ENCODE results near the gene COPZ2. TPM values are rescaled to one million over a fixed set of nuclear protein-coding genes. Genes with fewer than 3 reads are reported as not detected.
"Not testable (repeated sequence)": the region's sequence is repeated elsewhere in the genome, so short reads cannot be mapped to it uniquely, and the experiment has no call there.

Gene COPZ2
- polyA plus RNA-seq, 2 donors: 8.4 to 12.9 TPM

DNA sequence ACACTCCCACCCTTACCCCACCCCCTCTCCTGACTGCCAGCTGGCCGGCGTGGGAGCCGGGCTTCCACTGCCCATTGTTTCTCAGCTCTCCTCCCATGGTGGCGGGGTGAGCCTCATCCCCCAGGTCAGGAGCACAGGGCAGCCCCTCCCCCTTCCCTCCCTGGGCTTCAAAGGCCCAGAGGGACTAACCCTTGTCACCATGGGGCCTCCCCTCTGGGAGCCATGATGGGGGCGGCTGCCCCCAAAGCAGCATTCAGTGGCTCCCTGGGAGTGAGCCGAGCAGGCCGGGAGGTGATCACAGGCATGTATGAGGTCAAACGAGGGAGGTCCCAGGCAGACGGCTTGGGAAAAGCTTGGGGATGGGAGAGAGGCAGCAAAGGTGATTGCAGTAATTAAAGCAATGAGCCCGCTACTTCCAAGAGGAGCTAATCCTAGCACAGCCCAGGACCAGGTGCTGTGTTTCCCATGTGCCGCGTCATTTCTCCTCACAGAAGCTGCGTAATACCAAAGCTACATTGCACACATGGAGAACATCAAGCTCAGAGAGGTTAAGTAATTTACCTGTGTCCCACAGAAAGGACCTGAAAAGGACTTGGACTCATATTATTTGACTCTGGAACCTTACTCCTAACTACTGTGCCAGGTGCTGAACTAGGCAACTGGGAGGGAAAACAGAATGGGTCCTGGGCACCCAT lies 42.2 kb downstream of the COPZ2 start:
- Histone ChIP-seq H3K36me3 (ENCODE audit: control insufficient read depth in 2 of 2, insufficient read depth in 2 of 2, low read length in 1 of 2) (no peaks in the 10 kb centered on the region), H3K27ac (ENCODE audit: low read depth in 2 of 2, low read length in 1 of 2) (no peak overlapping the region), H3K4me1 (ENCODE audit: control insufficient read depth in 2 of 2, insufficient read depth in 2 of 2, low read length in 1 of 2) (no peaks in the 10 kb centered on the region), H3K4me3 (ENCODE audit: low read depth in 1 of 2, low read length in 2 of 2) (no peak overlapping the region), H3K9me3 (ENCODE audit: control insufficient read depth in 2 of 2, insufficient read depth in 1 of 2, low read depth in 1 of 2, low read length in 1 of 2) (no peaks in the 10 kb centered on the region), H3K27me3 (ENCODE audit: control insufficient read depth in 1 of 2, insufficient read depth in 2 of 2, low read length in 2 of 2) (no peaks in the 10 kb centered on the region)
- WGBS, 2 donors: 66 to 83% methylated on average over 13 of the region's 13 CpGs

DNA sequence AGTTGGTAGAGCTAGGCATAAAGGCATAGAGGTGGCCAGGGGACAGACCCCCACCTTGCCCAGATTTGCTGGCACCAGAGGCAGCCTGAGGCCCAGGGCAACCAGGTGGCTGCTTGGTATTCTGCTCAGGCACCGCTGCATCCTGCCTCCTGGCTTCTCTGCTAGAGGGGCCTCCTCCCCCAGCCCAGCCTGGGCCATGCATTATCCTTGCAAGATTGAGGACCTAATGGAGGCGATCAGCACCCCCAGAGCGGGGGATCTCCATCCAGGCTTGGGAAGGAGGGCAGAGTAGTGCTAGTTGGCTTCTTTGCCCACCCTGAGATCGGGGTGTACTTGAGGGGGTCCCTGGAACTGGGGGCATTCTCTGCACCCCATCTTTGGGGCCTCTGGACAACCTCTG lies 42.9 kb downstream of the COPZ2 start:
- 82 to 88% methylated on average over 4 of the region's 4 CpGs for WGBS, 2 donors
- H3K4me1 ChIP-seq (ENCODE audit: control insufficient read depth in 2 of 2, insufficient read depth in 2 of 2, low read length in 1 of 2): no peaks in the 10 kb centered on the region
- H3K36me3 ChIP-seq (ENCODE audit: control insufficient read depth in 2 of 2, insufficient read depth in 2 of 2, low read length in 1 of 2): no peaks in the 10 kb centered on the region
- H3K9me3 ChIP-seq (ENCODE audit: control insufficient read depth in 2 of 2, insufficient read depth in 1 of 2, low read depth in 1 of 2, low read length in 1 of 2): no peaks in the 10 kb centered on the region
- no peak overlapping the region for H3K27ac ChIP-seq (ENCODE audit: low read depth in 2 of 2, low read length in 1 of 2)
- no peaks in the 10 kb centered on the region for H3K27me3 ChIP-seq (ENCODE audit: control insufficient read depth in 1 of 2, insufficient read depth in 2 of 2, low read length in 2 of 2)
- H3K4me3 ChIP-seq (ENCODE audit: low read depth in 1 of 2, low read length in 2 of 2): no peak overlapping the region

DNA sequence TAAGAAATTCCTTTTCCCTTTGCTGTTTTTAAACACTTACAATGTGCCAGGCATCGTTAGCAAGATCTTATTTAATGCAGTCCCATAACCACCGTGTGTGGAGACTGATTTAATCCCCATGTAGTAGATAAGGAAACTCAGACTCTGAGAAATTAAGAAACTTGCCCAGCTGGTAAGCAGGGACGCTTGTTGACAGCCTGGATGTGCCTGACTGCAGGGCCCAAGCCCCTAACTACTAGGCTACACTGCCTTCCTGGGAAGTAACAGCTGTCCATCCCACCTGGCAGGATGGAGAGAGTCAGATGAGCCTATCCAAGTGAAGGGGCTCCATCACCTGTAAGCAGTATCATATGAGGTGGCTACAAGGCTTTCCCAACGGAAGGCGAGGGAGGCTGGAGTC lies 43.6 kb downstream of the COPZ2 start:
- 82 to 83% methylated on average over 5 of the region's 5 CpGs for WGBS, 2 donors
- H3K9me3 ChIP-seq (ENCODE audit: control insufficient read depth in 2 of 2, insufficient read depth in 1 of 2, low read depth in 1 of 2, low read length in 1 of 2): no peaks in the 10 kb centered on the region
- H3K36me3 ChIP-seq (ENCODE audit: control insufficient read depth in 2 of 2, insufficient read depth in 2 of 2, low read length in 1 of 2): no peaks in the 10 kb centered on the region
- H3K4me3 ChIP-seq (ENCODE audit: low read depth in 1 of 2, low read length in 2 of 2): no peak overlapping the region
- H3K27ac ChIP-seq (ENCODE audit: low read depth in 2 of 2, low read length in 1 of 2): no peak overlapping the region
- H3K4me1 ChIP-seq (ENCODE audit: control insufficient read depth in 2 of 2, insufficient read depth in 2 of 2, low read length in 1 of 2): no peaks in the 10 kb centered on the region
- H3K27me3 ChIP-seq (ENCODE audit: control insufficient read depth in 1 of 2, insufficient read depth in 2 of 2, low read length in 2 of 2): no peaks in the 10 kb centered on the region

DNA sequence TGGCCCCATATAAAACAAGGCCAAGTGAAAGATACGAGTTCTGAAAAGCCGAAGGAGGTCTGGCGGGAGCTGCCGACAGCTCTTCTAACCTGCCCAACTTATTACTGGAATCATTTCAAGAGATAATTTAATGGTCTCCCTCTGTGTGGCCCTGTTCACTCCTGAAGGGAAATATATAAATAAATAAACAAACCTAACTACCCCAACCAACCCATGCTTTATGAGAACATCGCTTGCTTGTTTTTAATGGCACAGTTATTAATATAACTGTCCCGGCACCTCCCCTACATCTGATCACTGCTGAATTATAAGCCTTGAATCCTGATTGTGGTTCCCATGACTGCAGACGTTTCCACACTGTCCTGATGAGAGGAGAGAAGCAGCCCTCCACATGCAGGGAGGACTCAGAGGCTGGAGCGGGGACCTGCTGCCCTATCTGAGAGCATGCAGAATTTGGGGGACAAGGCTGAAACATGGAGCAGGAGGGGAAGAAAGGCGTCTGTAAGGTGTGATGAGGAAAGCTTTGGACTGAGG lies 44.5 kb downstream of the COPZ2 start:
- Histone ChIP-seq H3K9me3 (ENCODE audit: control insufficient read depth in 2 of 2, insufficient read depth in 1 of 2, low read depth in 1 of 2, low read length in 1 of 2) (no peaks in the 10 kb centered on the region), H3K27ac (ENCODE audit: low read depth in 2 of 2, low read length in 1 of 2) (no peak overlapping the region), H3K27me3 (ENCODE audit: control insufficient read depth in 1 of 2, insufficient read depth in 2 of 2, low read length in 2 of 2) (no peaks in the 10 kb centered on the region), H3K4me3 (ENCODE audit: low read depth in 1 of 2, low read length in 2 of 2) (no peak overlapping the region), H3K4me1 (ENCODE audit: control insufficient read depth in 2 of 2, insufficient read depth in 2 of 2, low read length in 1 of 2) (no peaks in the 10 kb centered on the region), H3K36me3 (ENCODE audit: control insufficient read depth in 2 of 2, insufficient read depth in 2 of 2, low read length in 1 of 2) (no peaks in the 10 kb centered on the region)
- 69 to 83% methylated on average over 9 of the region's 9 CpGs for WGBS, 2 donors

DNA sequence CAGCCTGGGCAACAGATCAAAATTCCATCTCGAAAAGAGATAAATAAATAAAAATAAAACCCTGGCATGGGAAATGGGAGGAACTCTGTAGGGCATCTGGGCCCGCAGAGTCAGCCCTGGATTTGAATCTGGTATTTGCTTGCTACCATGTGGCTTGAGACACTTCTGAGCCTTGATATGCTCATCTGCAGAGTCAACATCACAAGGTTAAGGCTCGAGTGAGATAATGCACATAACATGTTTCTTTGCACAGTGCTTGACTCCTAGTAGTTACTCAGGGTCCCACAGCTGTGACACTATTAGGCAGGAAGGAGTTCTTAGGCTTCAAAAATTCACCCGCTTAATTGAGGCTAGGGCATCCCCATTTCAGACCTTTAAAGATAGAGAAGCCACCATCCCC lies 45.4 kb downstream of the COPZ2 start:
- Histone ChIP-seq H3K36me3 (ENCODE audit: control insufficient read depth in 2 of 2, insufficient read depth in 2 of 2, low read length in 1 of 2) (no peaks in the 10 kb centered on the region), H3K27ac (ENCODE audit: low read depth in 2 of 2, low read length in 1 of 2) (no peak overlapping the region), H3K9me3 (ENCODE audit: control insufficient read depth in 2 of 2, insufficient read depth in 1 of 2, low read depth in 1 of 2, low read length in 1 of 2) (no peaks in the 10 kb centered on the region), H3K27me3 (ENCODE audit: control insufficient read depth in 1 of 2, insufficient read depth in 2 of 2, low read length in 2 of 2) (no peaks in the 10 kb centered on the region), H3K4me1 (ENCODE audit: control insufficient read depth in 2 of 2, insufficient read depth in 2 of 2, low read length in 1 of 2) (peaks cover 1% of the 10 kb centered on the region in 2 donors), H3K4me3 (ENCODE audit: low read depth in 1 of 2, low read length in 2 of 2) (no peak overlapping the region)
- WGBS, 2 donors: 69 to 73% methylated on average over 4 of the region's 4 CpGs

DNA sequence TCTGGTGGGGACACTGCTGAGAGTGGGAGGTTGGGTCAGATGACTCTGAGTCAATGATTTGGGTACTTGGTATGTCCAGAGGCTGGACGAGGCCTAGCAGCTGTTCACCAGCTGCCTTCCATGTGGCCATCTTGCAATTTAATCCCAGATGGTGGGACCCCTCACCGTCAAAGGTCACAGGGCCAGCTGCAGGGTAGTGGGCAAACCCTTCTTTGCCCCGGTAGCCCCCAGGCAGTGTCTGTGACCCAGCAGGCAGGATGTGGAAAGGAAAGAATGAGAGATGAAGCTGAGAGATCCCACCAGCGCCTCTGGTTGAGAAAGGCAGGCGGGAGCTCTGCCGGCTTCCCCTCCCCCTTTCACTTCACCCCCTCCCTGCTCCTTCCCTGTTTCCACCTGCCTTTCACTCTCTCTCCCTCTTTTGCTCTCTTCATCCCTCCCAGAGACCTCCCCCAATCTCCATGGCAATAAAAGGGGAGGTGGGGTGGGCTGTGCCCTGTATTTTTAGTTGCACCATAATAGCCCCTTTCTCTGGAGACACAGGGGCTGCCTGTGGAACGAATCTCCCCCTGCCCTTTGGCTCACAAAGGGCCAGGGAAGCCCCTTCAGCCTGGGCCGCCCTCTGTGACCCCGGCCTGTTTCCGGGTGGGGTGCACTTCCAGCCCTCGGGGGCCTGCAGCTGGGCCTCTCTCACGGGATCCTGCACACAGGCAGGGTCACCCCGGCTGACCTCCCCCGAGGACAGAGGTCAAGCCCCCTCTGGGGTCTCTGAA lies 46.5 kb downstream of the COPZ2 start:
- WGBS, 2 donors: 67 to 70% methylated on average over 14 of the region's 14 CpGs
- no peaks in the 10 kb centered on the region for H3K9me3 ChIP-seq (ENCODE audit: control insufficient read depth in 2 of 2, insufficient read depth in 1 of 2, low read depth in 1 of 2, low read length in 1 of 2)
- no peaks in the 10 kb centered on the region for H3K36me3 ChIP-seq (ENCODE audit: control insufficient read depth in 2 of 2, insufficient read depth in 2 of 2, low read length in 1 of 2)

DNA sequence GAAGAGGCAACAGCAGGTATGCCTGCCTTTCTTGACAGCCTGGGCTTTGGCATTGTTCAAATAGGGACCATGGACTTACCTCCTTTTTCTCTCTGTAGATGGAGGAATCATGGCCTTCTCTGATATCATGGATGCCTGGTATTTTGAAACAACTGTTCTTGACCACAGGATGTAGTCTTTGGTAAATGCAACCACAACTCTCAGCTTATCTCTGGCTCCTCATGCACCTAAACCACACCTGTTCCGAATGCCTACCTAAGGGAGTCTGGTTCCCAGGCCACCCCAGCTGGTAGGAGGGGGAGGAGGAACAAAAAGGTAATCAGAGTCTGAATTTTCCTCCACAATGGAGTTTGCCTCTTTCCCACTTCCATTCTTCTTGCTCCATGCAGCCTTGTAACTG lies 47.9 kb downstream of the COPZ2 start:
- H3K4me1 ChIP-seq (ENCODE audit: control insufficient read depth in 2 of 2, insufficient read depth in 2 of 2, low read length in 1 of 2): peaks cover 3% of the 10 kb centered on the region in 2 donors
- no peaks in the 10 kb centered on the region for H3K27me3 ChIP-seq (ENCODE audit: control insufficient read depth in 1 of 2, insufficient read depth in 2 of 2, low read length in 2 of 2)
- 79 to 91% methylated on average over 1 of the region's 1 CpG for WGBS, 2 donors
- no peak overlapping the region for H3K4me3 ChIP-seq (ENCODE audit: low read depth in 1 of 2, low read length in 2 of 2)
- no peak overlapping the region for H3K27ac ChIP-seq (ENCODE audit: low read depth in 2 of 2, low read length in 1 of 2)
- H3K36me3 ChIP-seq (ENCODE audit: control insufficient read depth in 2 of 2, insufficient read depth in 2 of 2, low read length in 1 of 2): no peaks in the 10 kb centered on the region
- H3K9me3 ChIP-seq (ENCODE audit: control insufficient read depth in 2 of 2, insufficient read depth in 1 of 2, low read depth in 1 of 2, low read length in 1 of 2): no peaks in the 10 kb centered on the region

More for the DNA sequence above, 46.5 kb downstream of the COPZ2 start:
- no peak overlapping the region for H3K27ac ChIP-seq (ENCODE audit: low read depth in 2 of 2, low read length in 1 of 2)
- no peak overlapping the region for H3K4me3 ChIP-seq (ENCODE audit: low read depth in 1 of 2, low read length in 2 of 2)
- H3K4me1 ChIP-seq (ENCODE audit: control insufficient read depth in 2 of 2, insufficient read depth in 2 of 2, low read length in 1 of 2): peaks cover 3% of the 10 kb centered on the region in 2 donors
- no peaks in the 10 kb centered on the region for H3K27me3 ChIP-seq (ENCODE audit: control insufficient read depth in 1 of 2, insufficient read depth in 2 of 2, low read length in 2 of 2)

DNA sequence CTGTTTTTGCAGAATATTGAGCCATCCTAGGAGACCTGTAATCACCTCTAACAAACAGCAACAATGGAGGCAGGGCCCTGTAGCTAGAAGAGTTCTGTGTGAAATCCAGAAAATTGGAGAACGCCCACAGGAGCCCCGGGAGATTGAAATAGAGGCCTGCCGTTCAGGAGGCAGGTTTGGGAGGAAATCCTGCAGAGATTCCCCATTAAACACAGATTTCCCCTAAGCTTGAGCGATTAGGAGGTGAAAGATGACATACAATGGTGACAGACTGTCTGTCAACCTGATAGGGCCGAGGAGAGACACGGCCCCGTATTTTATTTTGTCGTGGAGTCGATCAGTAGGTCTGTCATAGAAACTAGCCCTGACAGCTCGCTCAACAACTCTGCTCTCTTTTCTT lies 48.4 kb downstream of the COPZ2 start:
- Histone ChIP-seq H3K36me3 (ENCODE audit: control insufficient read depth in 2 of 2, insufficient read depth in 2 of 2, low read length in 1 of 2) (no peaks in the 10 kb centered on the region), H3K4me1 (ENCODE audit: control insufficient read depth in 2 of 2, insufficient read depth in 2 of 2, low read length in 1 of 2) (peaks cover 3% of the 10 kb centered on the region in 2 donors), H3K4me3 (ENCODE audit: low read depth in 1 of 2, low read length in 2 of 2) (no peak overlapping the region), H3K27me3 (ENCODE audit: control insufficient read depth in 1 of 2, insufficient read depth in 2 of 2, low read length in 2 of 2) (no peaks in the 10 kb centered on the region), H3K9me3 (ENCODE audit: control insufficient read depth in 2 of 2, insufficient read depth in 1 of 2, low read depth in 1 of 2, low read length in 1 of 2) (no peaks in the 10 kb centered on the region), H3K27ac (ENCODE audit: low read depth in 2 of 2, low read length in 1 of 2) (no peak overlapping the region)
- WGBS, 2 donors: 82 to 87% methylated on average over 10 of the region's 10 CpGs

DNA sequence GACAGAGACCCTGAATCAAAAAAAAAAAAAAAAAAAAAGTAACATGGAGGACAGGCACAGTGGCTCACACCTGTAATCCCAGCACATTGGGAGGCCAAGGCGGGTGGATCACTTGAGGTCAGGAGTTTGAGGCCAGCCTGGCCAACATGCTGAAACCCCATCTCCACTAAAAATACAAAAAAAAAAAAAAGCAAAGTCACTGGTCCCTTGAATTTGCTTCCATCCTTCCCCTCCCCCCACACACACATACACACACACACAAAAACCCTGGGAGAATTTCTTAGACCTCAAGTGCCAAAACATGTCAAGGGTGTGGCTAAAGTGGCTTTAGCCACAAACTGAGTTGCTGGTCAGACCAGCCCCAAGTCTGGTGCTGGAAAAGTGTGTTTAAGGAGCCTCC lies 49.2 kb downstream of the COPZ2 start:
- H3K27ac ChIP-seq (ENCODE audit: low read depth in 2 of 2, low read length in 1 of 2); H3K36me3 ChIP-seq (ENCODE audit: control insufficient read depth in 2 of 2, insufficient read depth in 2 of 2, low read length in 1 of 2); H3K4me3 ChIP-seq (ENCODE audit: low read depth in 1 of 2, low read length in 2 of 2); H3K9me3 ChIP-seq (ENCODE audit: control insufficient read depth in 2 of 2, insufficient read depth in 1 of 2, low read depth in 1 of 2, low read length in 1 of 2); H3K4me1 ChIP-seq (ENCODE audit: control insufficient read depth in 2 of 2, insufficient read depth in 2 of 2, low read length in 1 of 2); H3K27me3 ChIP-seq (ENCODE audit: control insufficient read depth in 1 of 2, insufficient read depth in 2 of 2, low read length in 2 of 2): not testable (repeated sequence)
- 100% methylated on average over 1 of the region's 1 CpG for WGBS, 2 donors
